NCI-H1092 (cell line): ENCODE measurements around the gene FOXP2.
"Not testable (repeated sequence)": the region's sequence is repeated elsewhere in the genome, so short reads cannot be mapped to it uniquely, and the experiment has no call there.

Experiments used
- DNase-seq: peaks from one replicate; lab custom pipeline; 2025; lab: John Stamatoyannopoulos, UW

Gene FOXP2

GRCh38 chr7:114414156-114415063 lies at the start of gene FOXP2:
Gene FOXP2, plus strand, starts transcription at chr7:114414815. Its CDS starts 11,697 bp downstream, at chr7:114426512.
- peak; percentile 15 for DNase-seq

GRCh38 chr7:114365791-114366190 lies 48.8 kb upstream of the FOXP2 start:
- DNase-seq: no peak

GRCh38 chr7:114368492-114368891 lies 46.1 kb upstream of the FOXP2 start:
- no peak for DNase-seq

GRCh38 chr7:114369294-114369693 lies 45.3 kb upstream of the FOXP2 start:
- DNase-seq: no peak

- DNase-seq: no peak
These were observed 42.0 kb upstream of the FOXP2 start for GRCh38 chr7:114372619-114373018.

- no peak for DNase-seq
These were observed 38.7 kb upstream of the FOXP2 start for GRCh38 chr7:114375907-114376306.

- not testable (repeated sequence) for DNase-seq
These were observed 30.7 kb upstream of the FOXP2 start for GRCh38 chr7:114383946-114384345.

- DNase-seq: not testable (repeated sequence)
These were observed 30.3 kb upstream of the FOXP2 start for GRCh38 chr7:114384346-114384745.

- DNase-seq: no peak
These were observed 26.6 kb upstream of the FOXP2 start for GRCh38 chr7:114388021-114388420.

- no peak for DNase-seq
These were observed 21.9 kb upstream of the FOXP2 start for GRCh38 chr7:114392686-114393085.

GRCh38 chr7:114402876-114403635 lies 11.6 kb upstream of the FOXP2 start:
- no peak for DNase-seq

- DNase-seq: no peak
These were observed 9.2 kb upstream of the FOXP2 start for GRCh38 chr7:114405427-114405826.

GRCh38 chr7:114409750-114410149 lies 4.9 kb upstream of the FOXP2 start:
- DNase-seq: no peak

- DNase-seq: peak; percentile 11
These were observed 2.1 kb upstream of the FOXP2 start for GRCh38 chr7:114412548-114412947.

GRCh38 chr7:114413761-114414155 lies 857 bp upstream of the FOXP2 start:
- no peak for DNase-seq

- DNase-seq: no peak
These were observed 712 bp downstream of the FOXP2 start for GRCh38 chr7:114415064-114415989.

- no peak for DNase-seq
These were observed 1.7 kb downstream of the FOXP2 start for GRCh38 chr7:114416129-114416990.

GRCh38 chr7:114417290-114417689 lies 2.7 kb downstream of the FOXP2 start:
- no peak for DNase-seq

GRCh38 chr7:114418117-114418516 lies 3.5 kb downstream of the FOXP2 start:
- no peak for DNase-seq

GRCh38 chr7:114419441-114420272 lies 5.0 kb downstream of the FOXP2 start:
- DNase-seq: no peak
